Astrocyte of the spinal cord (primary cell): ENCODE measurements around the gene PGM5.

ENCODE experiments used
- DNase-seq: peaks from one replicate; pipeline ENCODE4 v3.0.0; 2011; ENCODE audit warnings: low read depth, low spot score
- H3K4me3 ChIP-seq: 2 replicates; pipeline ENCODE4 v1.5.1; 2011; ENCODE audit warnings: low read depth, mild to moderate bottlenecking, low read length, moderate library complexity
- in situ Hi-C: cut with HindIII; loops from 2 replicates; pipeline ENCODE4 v1.10.0; 2017; ENCODE audit warnings: low sequenced_read_pairs
- TF ChIP-seq, protein P1 (sequence below): IDR thresholded peaks from 2 replicates; pipeline ENCODE4 v1.5.1; 2012; ENCODE audit warnings: low read depth, mild to moderate bottlenecking, low read length, inconsistent platforms

Gene PGM5

DNA sequence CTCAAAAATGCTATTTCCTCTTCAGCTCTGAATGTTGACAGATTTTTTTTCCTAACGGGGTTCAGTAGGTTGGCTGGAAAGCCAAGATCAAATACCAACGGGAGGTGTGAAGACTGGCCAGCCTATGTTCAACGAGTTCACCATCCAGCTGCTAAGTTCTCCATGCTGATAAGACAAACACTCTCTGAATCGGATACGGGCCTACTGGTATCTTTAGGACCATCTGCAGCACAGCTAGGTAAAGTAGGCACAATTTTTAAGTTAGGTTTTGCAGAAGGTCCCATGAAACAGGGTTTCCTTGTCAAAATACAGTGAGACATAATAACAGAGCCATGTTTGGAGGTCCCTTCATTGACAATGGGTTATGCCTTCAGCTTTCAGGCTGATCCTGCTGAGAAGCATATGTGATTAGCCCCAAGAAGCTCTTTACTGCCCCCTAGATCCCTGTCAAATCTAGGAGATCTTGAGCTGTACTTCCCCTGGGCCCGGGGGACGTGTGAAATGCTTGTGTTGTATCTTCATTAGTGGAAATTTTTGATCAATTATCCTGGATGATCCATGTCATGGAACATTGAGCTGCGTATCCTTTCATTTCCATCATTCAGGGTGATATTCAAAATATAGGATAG is 60.6 kb downstream of the PGM5 start:
- in situ Hi-C loops = no loop called here
- DNase-seq = no peak
- TF ChIP-seq, protein P1, sequence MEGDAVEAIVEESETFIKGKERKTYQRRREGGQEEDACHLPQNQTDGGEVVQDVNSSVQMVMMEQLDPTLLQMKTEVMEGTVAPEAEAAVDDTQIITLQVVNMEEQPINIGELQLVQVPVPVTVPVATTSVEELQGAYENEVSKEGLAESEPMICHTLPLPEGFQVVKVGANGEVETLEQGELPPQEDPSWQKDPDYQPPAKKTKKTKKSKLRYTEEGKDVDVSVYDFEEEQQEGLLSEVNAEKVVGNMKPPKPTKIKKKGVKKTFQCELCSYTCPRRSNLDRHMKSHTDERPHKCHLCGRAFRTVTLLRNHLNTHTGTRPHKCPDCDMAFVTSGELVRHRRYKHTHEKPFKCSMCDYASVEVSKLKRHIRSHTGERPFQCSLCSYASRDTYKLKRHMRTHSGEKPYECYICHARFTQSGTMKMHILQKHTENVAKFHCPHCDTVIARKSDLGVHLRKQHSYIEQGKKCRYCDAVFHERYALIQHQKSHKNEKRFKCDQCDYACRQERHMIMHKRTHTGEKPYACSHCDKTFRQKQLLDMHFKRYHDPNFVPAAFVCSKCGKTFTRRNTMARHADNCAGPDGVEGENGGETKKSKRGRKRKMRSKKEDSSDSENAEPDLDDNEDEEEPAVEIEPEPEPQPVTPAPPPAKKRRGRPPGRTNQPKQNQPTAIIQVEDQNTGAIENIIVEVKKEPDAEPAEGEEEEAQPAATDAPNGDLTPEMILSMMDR = no peak
- no peak overlapping the region for H3K4me3 ChIP-seq

DNA sequence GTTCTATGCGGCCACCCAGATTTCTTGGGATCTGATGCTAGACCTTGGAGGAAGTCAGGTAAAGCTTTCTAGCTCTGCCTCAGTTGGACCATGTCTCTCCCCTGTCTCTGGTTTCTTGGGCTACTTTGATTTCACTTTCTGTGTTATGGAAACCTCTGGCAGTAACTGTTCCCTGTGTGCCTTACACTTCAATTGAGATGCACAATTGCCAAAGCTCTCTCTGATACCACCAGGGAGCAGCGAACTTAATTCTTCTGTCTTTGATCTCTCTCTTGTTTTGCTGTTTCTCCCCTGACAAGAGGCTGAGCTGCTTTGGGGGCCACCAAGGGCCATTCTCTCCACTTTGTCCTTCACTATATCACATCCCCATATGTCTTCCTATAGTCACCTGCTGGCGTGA is 61.4 kb downstream of the PGM5 start:
- TF ChIP-seq, protein P1 = no peak
- H3K4me3 ChIP-seq = no peak overlapping the region
- DNase-seq = no peak
- in situ Hi-C loops = no loop called here

DNA sequence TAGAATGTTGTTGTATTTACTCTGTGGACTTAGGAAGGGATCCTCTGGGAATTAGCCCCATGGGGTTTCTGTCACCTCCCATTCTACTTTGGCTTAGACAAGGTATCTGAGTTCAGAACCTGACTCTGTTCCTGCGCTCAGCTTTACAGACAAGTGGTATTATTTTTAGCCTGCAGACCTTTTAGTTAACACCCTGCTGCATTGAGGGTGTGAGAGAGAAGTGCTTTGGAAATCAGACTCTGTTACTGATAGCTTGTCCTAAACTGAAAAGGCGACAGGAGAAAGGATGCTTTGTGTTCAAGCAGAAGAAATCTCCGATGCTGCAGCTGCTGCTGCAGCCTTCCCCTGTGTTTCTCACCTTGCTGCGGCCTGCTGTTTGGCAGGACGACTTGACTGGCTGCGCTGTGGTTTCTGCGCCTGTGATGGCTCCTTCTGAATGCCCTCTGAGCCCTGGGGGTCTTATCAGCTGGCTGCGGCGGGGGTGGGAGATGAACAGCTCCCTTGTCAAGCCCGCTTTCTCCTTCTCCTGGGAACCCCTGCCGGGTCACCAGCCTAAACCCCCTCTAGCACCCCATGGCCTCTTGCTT is 61.9 kb downstream of the PGM5 start:
- in situ Hi-C loops = no loop called here
- H3K4me3 ChIP-seq = no peak overlapping the region
- TF ChIP-seq, protein P1 = no peak
- no peak for DNase-seq

DNA sequence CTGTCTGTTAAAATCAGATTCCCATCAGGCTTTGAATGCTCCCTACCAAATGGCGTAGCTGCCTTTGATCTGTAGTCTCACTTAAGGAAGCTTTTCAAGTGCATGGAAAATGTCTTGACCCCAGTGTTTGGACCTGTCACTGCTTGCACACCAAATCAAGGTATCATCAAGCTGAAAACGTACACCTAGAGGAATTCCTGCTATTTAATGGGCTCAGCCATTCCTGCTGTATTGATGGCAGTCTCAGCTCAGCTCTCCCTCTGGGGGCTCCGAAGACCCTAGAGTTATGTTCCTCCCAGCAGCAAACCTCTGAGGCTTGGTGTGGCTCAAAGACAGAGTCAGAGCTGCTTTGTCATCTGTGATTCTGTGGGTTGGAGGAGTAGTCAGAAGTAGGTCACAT is 63.5 kb downstream of the PGM5 start:
- H3K4me3 ChIP-seq = no peak overlapping the region
- DNase-seq = no peak
- in situ Hi-C loops = no loop called here
- TF ChIP-seq, protein P1 = no peak

DNA sequence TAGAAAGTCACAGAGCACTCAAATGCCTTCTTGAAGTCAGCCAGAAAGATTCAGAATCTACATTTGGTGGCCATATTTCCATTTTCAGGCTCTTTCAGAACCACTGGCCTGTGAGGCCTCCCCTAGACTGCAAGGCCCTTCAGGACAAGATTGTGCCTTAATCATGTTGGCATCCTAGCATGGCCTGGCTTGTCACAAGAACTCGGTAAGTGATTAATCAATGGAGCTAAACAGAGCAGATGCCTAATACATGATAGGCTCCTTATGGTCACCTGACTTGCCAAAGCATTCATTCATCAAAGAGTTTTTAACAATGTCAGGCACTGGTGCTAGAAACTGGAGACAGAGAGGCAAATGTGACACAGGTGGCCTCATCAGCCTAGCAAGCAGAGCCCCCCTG is 70.3 kb downstream of the PGM5 start:
- TF ChIP-seq, protein P1 = no peak
- no peak for DNase-seq
- in situ Hi-C loops = no loop called here
- no peak overlapping the region for H3K4me3 ChIP-seq

DNA sequence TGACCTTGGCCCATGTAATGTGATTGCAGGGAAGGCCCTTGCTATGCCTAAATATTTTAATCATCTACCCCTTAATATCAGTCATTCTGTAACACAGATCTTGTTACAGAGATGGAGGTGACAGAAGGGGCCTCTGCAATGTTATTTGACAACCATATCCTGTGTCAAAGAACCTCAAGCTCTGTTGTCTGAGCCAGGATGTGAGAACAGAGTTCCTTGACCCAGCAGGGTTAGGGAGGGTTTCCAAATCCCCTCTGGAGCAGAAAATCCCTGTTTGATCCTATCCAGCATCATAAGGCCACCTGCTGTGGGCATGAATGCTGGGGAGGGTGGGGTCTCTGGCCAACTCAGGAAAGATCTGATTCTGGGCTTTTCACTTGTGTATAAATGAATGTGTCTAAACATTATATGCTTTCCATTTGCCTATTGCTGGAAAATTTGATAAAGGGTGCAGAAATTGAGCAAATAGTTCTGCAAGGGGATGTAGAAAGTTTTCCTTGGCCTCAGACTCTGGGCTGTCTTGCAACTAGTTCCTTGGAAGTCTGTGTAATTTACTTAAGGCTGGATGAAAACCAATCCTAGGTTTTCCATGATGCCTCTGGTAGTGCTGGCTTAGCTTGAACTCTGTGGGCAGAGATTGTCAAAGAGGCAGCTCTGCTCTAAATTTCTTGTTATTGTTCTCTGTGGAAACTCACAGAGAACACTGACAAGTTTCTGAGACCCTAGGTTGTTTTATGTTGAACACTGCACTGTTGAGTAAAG is 71.0 kb downstream of the PGM5 start:
- TF ChIP-seq, protein P1 = no peak
- in situ Hi-C loops = no loop called here
- H3K4me3 ChIP-seq = no peak overlapping the region
- no peak for DNase-seq
